DOHH2 (cell line): ENCODE results near the gene MIX23.

Experiments used
- H3F3A ChIP-seq: fragments of 200-600 bp; sonication (generic), shearing (Covaris generic); 2 replicates; pipeline ENCODE4 v1.6.0; 2016; ENCODE audit warnings: antibody characterized with exemption, mild to moderate bottlenecking; ENCODE audit not compliant: control insufficient read depth, insufficient read depth
- H3K27ac ChIP-seq: fragments of 200-600 bp; sonication (generic); 2 replicates; pipeline ENCODE4 v1.5.1; 2014; ENCODE audit warnings: low read depth, mild to moderate bottlenecking, low read length, moderate library complexity
- H3K27me3 ChIP-seq: fragments of 200-600 bp; sonication (generic); 2 replicates; pipeline ENCODE4 v1.6.1; 2014; ENCODE audit warnings: mild to moderate bottlenecking, low read length, mixed read lengths; ENCODE audit not compliant: control insufficient read depth
- H3K36me3 ChIP-seq: fragments of 200-600 bp; sonication (generic); 2 replicates; pipeline ENCODE4 v1.6.1; 2014; ENCODE audit warnings: mild to moderate bottlenecking, low read length, moderate library complexity, mixed read lengths; ENCODE audit not compliant: control insufficient read depth
- H3K4me1 ChIP-seq: fragments of 200-600 bp; sonication (generic); 2 replicates; pipeline ENCODE4 v1.6.1; 2014; ENCODE audit warnings: mild to moderate bottlenecking, low read length, mixed read lengths; ENCODE audit not compliant: control insufficient read depth
- H3K4me2 ChIP-seq: fragments of 200-600 bp; sonication (generic); 2 replicates; pipeline ENCODE4 v1.6.0; 2014; ENCODE audit warnings: mild to moderate bottlenecking, low read length, moderate library complexity
- H3K4me3 ChIP-seq: fragments of 200-600 bp; sonication (generic); 2 replicates; pipeline ENCODE4 v1.5.1; 2014; ENCODE audit warnings: mild to moderate bottlenecking, low read length, mixed read lengths
- H3K79me2 ChIP-seq: fragments of 200-600 bp; sonication (generic); 2 replicates; pipeline ENCODE4 v1.6.1; 2014; ENCODE audit warnings: mild to moderate bottlenecking, low read length, mixed read lengths; ENCODE audit not compliant: control insufficient read depth
- H3K9me2 ChIP-seq: fragments of 200-600 bp; sonication (generic); replicated peaks from 2 replicates; pipeline ENCODE4 v1.6.1; 2014; ENCODE audit warnings: mild to moderate bottlenecking, low read length, mixed read lengths; ENCODE audit not compliant: control insufficient read depth
- H3K9me3 ChIP-seq: fragments of 200-600 bp; sonication (generic); 2 replicates; pipeline ENCODE4 v1.6.1; 2014; ENCODE audit warnings: antibody characterized with exemption, low read length, mixed read lengths; ENCODE audit not compliant: control insufficient read depth, insufficient read depth
- H4K20me1 ChIP-seq: fragments of 200-600 bp; sonication (generic); 2 replicates; pipeline ENCODE4 v1.6.0; 2014; ENCODE audit warnings: low read depth, mild to moderate bottlenecking, antibody characterized with exemption, low read length, moderate library complexity; ENCODE audit not compliant: control insufficient read depth, insufficient read depth
- EZH2phosphoT487 ChIP-seq: fragments of 200-600 bp; sonication (generic); IDR thresholded peaks from 2 replicates; pipeline ENCODE4 v1.6.1; 2017; ENCODE audit warnings: borderline replicate concordance, mild to moderate bottlenecking, antibody characterized with exemption, low read length, moderate library complexity, mixed read lengths
- TF ChIP-seq, protein P1 (sequence below): fragments of 200-600 bp; sonication (generic); IDR thresholded peaks from one replicate; pipeline ENCODE4 v1.5.1; 2014; ENCODE audit warnings: antibody characterized with exemption, mild to moderate bottlenecking, low read depth, low read length; ENCODE audit not compliant: poor library complexity, severe bottlenecking

MIX23 gene

DNA sequence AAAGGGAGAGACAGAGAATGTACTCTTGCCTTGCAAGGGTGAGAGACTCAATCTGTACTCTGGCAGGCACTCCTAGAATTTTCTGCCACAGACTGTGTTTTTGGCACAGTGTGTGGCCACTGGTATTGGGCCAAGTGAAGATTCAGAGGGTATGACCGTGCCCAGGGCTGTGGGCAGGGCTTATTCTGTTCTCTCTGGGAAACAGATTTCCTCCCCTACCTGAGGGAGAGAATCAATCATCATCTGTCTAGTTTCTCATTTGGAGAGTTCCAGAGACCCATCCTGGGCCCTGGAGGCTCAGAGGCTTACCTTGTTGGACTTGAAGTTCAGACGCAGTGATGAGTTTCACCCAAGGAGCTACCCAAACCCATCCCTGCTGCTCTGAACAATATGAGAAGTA lies 29.8 kb downstream of the MIX23 start:
- no peaks in the 10 kb centered on the region for H3K27me3 ChIP-seq
- H3F3A ChIP-seq = peaks cover 2% of the 10 kb centered on the region; the same call in 1 of the 2 replicates
- no peak overlapping the region for H3K4me2 ChIP-seq
- TF ChIP-seq, protein P1, sequence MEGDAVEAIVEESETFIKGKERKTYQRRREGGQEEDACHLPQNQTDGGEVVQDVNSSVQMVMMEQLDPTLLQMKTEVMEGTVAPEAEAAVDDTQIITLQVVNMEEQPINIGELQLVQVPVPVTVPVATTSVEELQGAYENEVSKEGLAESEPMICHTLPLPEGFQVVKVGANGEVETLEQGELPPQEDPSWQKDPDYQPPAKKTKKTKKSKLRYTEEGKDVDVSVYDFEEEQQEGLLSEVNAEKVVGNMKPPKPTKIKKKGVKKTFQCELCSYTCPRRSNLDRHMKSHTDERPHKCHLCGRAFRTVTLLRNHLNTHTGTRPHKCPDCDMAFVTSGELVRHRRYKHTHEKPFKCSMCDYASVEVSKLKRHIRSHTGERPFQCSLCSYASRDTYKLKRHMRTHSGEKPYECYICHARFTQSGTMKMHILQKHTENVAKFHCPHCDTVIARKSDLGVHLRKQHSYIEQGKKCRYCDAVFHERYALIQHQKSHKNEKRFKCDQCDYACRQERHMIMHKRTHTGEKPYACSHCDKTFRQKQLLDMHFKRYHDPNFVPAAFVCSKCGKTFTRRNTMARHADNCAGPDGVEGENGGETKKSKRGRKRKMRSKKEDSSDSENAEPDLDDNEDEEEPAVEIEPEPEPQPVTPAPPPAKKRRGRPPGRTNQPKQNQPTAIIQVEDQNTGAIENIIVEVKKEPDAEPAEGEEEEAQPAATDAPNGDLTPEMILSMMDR = no peak
- no peak for TF ChIP-seq EZH2phosphoT487
- H3K79me2 ChIP-seq = no peaks in the 10 kb centered on the region
- no peaks in the 10 kb centered on the region for H3K9me3 ChIP-seq
- no peaks in the 10 kb centered on the region for H3K9me2 ChIP-seq
- no peaks in the 10 kb centered on the region for H4K20me1 ChIP-seq
- H3K4me1 ChIP-seq = no peaks in the 10 kb centered on the region
- no peak overlapping the region for H3K27ac ChIP-seq
- H3K4me3 ChIP-seq = no peak overlapping the region
- H3K36me3 ChIP-seq = peaks cover 1% of the 10 kb centered on the region

- Histone ChIP-seq H3K9me3 (no peaks in the 10 kb centered on the region), H3K4me2 (no peak overlapping the region), H3F3A (no peaks in the 10 kb centered on the region), H3K36me3 (no peaks in the 10 kb centered on the region), H3K79me2 (no peaks in the 10 kb centered on the region), H3K9me2 (no peaks in the 10 kb centered on the region), H4K20me1 (no peaks in the 10 kb centered on the region), H3K4me1 (no peaks in the 10 kb centered on the region), H3K27ac (no peak overlapping the region), H3K4me3 (no peak overlapping the region), H3K27me3 (no peaks in the 10 kb centered on the region)
- TF ChIP-seq, protein P1 = no peak
- TF ChIP-seq EZH2phosphoT487 = no peak
Observed at GRCh38 chr3:122351612-122352011, 31.4 kb downstream of the MIX23 start.

GRCh38 chr3:122350814-122351418 lies 32.1 kb downstream of the MIX23 start:
- no peaks in the 10 kb centered on the region for H3K9me3 ChIP-seq
- no peak for TF ChIP-seq EZH2phosphoT487
- TF ChIP-seq, protein P1 = no peak
- no peaks in the 10 kb centered on the region for H3K79me2 ChIP-seq
- no peak overlapping the region for H3K4me3 ChIP-seq
- H3K4me2 ChIP-seq = no peak overlapping the region
- no peak overlapping the region for H3K27ac ChIP-seq
- no peaks in the 10 kb centered on the region for H4K20me1 ChIP-seq
- no peaks in the 10 kb centered on the region for H3F3A ChIP-seq
- no peaks in the 10 kb centered on the region for H3K4me1 ChIP-seq
- H3K36me3 ChIP-seq = no peaks in the 10 kb centered on the region
- no peaks in the 10 kb centered on the region for H3K9me2 ChIP-seq
- H3K27me3 ChIP-seq = no peaks in the 10 kb centered on the region
